ENCODE results near the gene DNAH11.
"Not testable (repeated sequence)": the region's sequence is repeated elsewhere in the genome, so short reads cannot be mapped to it uniquely, and the experiment has no call there.

The DNAH11 gene

DNA sequence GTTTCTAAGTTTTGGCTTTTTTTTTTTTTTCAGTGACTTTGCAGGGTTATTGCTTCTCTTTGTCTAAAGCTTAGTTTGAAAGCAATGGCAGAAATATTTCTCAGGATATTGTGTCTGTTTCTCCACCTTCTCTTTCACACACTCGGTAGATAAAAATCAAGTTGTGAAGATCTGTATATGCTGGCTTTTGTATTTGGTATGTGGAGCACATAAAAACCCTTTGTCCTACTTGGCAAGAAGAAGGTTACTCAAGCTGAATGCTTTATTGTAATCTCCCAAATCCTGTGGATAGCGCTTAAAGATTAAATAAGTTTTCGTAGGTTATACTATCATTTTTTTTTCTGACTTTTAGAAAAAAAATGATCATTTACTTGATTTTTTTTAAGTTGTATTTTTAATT, 230.5 kb downstream of the DNAH11 start:
- DNase-seq (ENCODE audit: low read depth): no peak

DNA sequence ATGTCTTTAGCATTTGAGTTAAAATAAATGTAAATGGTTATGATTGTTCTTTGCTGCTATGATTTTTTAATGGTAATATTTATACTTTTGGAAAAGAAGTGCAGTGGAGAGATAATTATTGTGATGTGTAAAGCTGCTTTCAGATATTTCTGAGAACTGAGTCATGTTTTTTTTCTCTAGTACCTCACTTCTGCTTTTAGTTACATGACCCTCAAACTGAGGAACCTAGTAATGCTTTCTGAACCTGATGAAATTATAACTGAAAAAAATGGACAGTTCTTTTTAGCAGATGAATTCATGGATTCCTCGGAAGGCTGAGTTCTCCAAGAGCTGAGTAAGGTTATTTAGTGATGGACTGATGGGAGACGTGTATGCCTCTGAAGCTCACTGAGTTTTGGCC, 235.1 kb downstream of the DNAH11 start:
- DNase-seq (ENCODE audit: low read depth): no peak

DNA sequence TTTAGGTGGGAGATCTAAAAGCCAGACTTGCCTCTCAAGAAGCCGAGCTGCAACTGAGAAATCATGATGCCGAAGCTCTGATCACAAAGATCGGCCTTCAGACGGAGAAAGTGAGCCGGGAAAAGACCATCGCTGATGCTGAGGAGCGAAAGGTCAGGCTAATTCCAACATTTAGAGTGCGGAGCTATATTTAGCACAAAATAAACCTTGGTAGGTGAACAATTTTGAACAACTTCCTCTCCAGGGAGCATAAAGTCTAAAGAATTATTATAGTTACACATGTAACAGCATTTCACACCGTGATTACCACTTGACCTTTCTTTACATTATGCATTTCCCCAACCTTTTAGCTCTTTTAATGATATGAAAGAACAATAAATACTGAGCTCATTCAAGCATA, 236.1 kb downstream of the DNAH11 start:
- DNase-seq (ENCODE audit: low read depth): no peak

DNA sequence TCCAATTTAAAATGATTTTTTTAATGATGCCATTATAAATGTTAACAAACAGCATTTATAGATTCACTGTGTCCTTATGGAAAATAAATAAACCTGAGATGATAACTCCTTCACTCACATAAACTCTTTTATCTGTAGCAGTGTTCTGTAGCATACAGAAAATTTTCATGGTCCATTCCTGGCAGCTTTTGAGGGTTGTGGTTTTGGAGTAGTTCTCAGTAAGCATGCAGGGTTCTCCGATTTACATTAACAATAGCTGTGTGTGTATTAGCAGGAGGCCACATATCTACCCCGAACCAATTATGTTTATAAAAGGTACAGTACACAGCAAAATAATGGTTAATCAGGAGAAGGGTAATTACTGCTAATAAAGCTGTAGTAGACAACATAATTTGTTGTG, 240.2 kb downstream of the DNAH11 start:
- DNase-seq (ENCODE audit: low read depth): no peak

DNA sequence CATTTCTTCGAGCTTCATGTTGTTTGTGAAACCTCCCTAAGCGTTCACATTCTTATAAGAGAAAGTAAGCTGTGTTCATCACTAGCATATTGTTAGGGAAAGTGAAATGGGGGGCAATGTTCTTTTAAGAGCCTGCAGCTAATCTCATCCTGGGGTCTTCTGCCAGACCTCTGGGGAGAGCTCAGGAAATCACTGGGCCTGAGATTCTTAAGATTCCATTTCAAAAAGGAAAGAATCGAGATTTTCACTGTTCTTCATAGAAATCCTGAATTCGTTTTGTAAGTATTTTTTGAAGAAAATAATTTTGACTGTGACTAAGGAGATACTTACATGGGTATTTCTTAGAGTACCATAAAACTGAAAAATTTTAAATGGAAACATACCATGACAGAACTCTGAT, 242.2 kb downstream of the DNAH11 start:
- DNase-seq (ENCODE audit: low read depth): no peak

DNA sequence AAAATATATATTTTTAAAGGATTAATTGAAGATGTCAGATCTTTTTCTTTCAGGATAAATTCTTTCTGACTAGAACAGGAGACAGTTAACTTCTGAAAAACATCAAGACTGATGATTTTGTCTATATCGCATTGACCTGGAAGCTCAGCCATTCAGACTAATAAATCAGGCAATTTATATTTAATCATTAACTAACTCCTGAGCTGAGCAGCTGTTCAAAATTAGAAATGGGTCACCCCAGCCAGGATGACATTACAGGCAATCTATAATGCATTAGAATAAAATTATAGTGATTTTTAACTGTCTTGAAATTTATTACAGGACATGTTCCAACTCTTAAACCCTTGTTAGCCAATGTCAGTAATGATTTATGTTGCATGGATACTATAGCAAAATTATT, 263.0 kb downstream of the DNAH11 start:
- no peak for DNase-seq (ENCODE audit: low read depth)

DNA sequence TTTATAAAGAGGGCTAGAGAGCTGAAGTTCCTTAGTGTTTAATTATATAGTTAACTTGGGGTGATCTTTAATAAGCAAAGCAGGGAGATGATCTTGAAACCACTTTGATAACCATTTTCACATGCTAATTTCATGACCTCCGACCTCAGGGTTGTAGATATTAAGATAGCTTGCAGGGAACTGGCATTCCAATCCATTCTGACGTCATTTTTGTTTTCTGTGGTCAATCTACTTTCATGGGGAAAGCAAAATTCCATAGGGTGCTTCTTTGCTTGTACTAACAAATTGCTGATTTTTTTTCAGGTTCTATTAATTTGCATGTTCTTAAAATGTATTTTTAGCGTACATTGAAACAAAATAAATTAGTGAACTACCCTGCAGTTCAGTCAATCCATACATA, 263.5 kb downstream of the DNAH11 start:
- DNase-seq (ENCODE audit: low read depth): no peak

DNA sequence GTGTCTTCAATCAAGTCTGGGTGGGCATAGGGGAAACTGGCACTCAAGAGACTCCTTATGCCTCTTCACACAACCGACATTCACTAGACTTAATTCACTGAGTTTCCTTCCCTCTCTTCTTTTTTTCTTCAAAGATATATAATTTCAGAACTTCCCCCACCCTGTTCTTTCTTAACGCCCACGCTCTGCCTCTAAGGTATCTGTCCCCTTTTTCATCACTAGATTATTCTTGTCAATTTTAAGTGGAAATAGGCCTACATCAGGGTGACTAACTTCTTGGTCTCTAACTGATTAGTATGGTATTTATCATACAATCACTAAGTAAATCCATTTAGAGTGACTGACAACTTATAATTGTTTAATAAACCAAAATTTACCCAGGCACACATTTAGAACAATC, 276.2 kb downstream of the DNAH11 start:
- DNase-seq (ENCODE audit: low read depth): no peak

DNA sequence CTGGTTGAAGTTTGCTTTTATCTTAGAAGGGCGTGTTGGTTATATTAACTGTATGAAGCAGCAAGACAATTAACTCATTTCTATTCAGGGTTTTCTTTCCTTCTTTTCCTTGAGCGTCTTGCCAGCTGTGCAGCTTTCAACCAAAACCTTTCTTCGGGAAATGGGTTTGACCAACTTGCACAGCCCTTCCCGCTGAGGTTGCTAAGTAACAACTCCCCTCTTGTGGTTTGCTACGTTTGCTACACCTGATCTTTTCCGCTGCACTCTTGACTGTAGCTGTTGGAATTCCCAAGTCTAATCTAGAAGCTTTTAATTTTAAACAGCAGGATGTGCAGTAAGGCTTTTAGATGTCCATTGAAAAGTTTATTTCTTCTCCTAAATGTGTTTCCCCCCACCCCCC, 286.0 kb downstream of the DNAH11 start:
- no peak for DNase-seq (ENCODE audit: low read depth)

DNA sequence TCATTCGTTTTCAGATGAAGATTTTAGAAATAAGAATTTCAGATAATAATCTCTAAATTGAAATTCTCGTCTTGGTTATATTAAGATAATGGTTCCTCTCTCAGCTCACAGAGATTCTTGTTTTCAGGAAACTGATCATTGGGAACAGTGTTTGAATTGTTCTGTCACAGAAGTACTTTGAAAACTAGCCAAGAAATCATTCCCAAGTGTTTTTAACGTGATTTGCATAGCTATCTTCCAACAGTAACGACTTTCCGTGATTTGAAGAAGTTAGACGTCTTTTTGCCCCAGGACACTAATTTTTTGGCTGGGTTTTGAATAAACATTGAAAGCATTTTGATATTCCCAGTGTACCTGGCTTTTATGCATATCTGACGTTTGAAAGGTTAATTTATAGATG, 286.9 kb downstream of the DNAH11 start:
- no peak for DNase-seq (ENCODE audit: low read depth)

DNA sequence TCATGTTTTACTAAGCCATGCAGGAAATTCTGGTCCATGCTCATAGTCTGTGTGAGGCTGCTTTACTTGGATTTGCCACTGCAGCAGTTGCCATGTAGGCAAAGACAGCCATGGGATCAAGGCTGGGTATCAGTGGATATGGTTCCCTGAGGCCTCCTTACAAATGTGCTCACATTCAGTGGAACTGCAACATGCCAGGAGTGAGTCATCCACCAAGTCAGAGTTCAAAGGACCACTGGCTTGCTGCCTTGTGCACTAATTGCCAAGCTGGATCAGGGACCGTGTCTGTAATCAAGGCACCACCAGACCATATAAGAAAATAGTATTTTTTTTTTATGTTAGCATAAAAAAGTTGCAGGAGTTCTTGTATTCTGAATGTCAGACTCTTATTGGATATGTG, 301.9 kb downstream of the DNAH11 start:
- no peak for DNase-seq (ENCODE audit: low read depth)

DNA sequence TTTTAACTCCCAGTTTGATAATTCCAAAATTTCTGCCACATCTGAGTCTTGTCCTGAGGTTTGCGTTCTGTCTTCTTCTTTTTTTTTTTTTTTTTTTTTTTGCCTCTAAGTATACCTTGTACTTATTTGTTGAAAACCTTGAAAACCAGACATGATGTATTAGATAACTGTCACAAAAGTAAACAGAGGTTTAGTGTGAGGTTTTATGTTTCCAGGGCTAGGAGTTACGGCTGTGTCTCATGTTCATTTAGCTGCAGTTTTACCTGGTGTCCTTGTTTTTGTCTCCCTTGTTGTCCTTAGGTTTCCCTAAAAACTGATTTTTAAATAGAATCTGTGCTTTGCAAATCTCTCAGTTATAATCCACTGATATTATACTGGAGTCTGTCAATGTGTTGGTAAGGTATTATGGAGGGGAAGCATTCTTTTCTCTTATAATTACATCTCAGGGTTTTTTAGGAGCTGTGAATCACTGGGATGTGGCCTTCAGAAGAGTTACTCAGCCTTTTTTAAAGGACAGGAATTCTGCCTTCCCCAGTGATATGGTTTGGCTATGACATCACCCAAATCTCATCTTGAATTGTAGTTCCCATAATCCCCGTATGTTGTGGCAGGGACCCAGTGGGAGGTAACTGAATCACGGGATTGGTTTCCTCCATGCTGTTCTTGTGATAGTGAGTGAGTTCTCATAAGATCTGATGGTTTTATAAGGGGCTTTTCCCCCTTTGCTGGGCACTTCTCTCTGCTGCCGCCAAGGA, 307.9 kb downstream of the DNAH11 start:
- DNase-seq (ENCODE audit: low read depth): no peak

DNA sequence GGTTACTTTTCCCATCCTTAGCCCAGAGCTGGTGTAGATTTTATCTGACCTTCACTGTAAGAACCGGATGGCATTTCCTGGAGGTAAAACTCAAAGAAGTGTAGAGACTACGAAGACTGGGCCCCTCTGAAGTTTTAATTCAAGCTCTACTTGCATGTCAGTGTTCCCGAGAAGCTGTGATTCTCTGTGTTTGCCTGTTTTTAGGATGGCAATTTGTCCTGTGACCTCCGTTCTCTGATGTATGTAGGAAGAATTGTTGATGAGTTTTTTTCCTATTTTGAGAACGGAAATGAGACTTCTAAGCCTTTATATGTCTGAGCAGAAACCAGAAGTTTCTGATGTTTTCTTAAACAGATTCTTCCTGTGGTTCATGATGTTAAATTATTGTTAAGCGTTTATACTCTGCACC, 308.7 kb downstream of the DNAH11 start:
- no peak for DNase-seq (ENCODE audit: low read depth)

DNA sequence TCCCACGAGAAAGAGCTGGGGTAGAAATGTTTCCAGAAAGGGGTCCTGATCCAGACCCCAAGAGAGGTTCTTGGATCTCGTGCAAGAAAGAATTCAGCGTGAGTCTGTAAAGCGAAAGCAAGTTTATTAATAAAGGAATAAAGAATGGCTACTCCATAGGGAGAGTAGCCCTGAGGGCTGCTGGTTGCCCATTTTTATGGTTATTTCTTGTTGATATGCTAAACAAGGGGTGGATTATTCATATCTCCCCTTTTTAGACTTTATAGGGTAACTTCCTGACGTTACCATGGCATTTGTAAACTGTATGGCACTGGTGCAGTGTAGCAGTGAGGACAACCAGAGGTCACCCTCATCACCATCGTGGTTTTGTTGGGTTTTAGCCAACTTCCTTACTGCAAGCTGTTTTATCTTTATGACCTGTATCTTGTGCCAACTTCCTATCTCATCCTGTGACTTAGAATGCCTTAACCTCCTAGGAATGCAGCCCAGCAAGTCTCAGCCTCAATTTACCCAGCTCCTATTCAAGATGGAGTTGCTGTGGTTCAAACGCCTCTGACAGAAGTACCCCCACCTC, 322.9 kb downstream of the DNAH11 start:
- DNase-seq (ENCODE audit: low read depth): not testable (repeated sequence)

DNA sequence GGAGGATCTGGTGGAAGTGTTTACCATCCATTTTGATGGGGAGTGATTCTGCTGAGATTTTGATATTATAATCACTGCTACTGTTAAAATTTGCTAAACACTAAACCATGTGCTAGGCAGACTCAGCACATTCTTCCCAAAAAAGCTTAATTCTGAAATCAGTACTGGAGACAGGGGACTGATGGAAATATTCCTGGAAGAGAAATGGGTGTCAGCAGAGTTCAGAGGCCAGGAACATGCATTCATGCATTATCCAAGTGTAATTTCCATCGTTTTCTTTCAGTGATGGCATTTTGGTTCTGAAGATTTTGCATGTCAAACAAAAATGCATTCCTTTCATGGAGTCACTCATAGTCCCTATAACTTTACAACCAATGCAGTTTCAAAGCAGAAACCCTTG, 323.9 kb downstream of the DNAH11 start:
- DNase-seq (ENCODE audit: low read depth): no peak

DNA sequence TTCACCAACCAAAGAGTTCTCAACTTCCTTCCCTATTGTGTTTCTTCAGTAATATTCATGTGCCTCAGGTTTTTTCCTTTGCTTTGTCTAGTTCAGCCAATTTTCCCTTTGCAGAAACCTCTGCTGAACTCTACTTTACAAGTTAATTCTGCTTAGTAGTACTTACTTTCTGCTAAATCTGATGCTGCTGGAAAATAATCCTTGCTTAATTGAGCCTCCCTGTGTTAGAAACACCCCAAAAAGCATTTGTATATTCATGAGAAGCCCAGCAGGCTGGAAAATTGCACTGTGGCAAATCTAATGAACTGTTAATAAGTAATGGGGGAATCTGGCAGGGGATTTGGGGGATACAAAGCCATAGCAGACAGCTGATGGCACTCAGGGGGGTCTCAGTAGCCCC, 324.4 kb downstream of the DNAH11 start:
- no peak for DNase-seq (ENCODE audit: low read depth)

DNA sequence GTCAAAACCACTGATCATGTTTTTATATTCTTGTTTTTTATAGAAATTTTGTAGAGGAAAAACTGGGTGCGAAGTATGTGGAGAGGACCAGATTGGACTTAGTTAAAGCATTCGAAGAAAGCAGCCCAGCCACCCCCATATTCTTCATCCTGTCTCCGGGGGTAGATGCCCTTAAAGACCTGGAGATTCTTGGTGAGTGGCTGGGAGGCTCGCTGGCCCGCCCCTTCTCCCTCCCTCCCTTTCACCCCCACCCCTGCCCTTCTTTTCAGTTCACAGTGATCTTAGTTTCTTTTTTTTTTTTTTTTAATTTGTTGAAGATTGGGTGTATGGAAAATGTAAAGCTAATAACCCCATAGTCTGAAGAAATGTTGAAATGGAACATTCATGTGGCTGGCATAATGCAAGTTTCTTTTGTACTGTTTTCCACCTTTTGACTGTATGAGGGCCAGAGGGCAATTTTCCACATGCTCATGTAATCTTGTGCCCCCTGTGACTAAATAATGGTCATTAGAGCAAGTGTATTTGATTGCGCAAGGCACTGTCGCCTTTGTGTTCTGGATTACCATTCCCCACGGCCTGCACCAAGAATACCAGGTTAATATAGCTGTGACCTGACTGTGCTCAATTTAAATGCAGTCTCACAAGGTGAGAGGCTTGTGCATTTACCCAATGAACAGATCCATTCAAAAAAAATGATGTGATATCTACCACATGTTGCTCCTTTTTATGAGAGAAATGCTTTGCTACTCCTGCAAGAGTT, 325.2 kb downstream of the DNAH11 start:
- DNase-seq (ENCODE audit: low read depth): no peak

DNA sequence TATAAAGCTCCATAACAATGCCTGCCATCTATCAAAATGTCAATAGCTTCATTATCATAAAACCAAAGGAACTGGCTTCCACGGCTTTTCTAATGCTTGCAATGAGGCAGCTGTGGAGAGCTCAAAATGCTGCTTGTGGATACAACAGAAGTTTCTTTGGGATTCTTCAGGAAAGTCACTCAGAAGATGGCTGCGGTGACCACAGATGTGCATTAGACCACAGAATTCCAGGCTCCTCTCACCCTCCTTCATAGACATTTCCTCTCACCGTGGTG, 325.7 kb downstream of the DNAH11 start:
- no peak for DNase-seq (ENCODE audit: low read depth)

DNA sequence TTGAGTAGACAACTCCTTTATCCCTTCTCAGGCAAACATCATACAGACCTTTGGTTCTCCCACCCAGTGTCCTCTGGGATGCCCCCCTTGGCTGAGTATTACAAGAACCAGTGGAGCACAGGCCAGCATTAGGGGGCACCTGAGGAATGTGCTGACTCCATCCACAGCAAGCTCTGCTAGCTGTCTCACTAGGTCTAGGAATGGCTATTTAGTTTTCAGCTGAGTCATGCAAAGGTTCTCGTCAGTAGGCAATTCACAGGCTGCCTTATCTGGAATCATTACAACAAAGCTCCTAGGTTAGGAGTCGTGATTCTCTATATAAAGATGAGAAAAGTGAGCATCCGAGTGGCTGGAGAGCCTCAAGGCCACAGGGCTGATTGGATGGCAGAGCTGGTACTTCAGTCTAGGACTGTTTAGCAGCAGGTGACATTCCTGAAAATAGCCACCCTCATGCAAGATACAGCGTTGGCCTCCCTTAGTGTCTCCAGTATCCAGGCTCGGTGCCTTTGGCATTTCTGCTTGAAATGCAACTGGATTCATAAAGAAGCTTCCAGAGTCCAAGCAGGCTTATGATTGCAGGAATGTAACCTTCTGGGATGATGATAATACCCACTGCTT, 327.1 kb downstream of the DNAH11 start:
- DNase-seq (ENCODE audit: low read depth): no peak

DNA sequence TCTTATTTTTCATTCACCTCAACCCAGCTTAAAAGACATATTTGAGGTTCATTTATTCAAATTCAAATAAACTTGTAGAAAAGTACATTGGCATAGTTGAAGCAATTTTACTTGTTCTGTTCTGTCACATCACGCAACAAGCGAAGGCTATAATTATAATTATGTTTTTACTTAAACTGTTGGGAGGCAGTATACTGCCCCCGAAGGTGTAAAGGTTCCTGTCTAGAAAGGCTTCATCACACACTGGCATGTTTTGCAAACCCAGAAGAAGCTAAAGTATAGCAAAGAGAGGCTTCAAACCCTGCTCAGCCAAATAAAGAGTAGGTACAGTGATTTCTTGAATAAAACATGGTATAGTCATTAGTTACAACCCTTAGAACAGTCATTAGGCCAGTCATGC, 340.2 kb downstream of the DNAH11 start:
- DNase-seq (ENCODE audit: low read depth): no peak

DNA sequence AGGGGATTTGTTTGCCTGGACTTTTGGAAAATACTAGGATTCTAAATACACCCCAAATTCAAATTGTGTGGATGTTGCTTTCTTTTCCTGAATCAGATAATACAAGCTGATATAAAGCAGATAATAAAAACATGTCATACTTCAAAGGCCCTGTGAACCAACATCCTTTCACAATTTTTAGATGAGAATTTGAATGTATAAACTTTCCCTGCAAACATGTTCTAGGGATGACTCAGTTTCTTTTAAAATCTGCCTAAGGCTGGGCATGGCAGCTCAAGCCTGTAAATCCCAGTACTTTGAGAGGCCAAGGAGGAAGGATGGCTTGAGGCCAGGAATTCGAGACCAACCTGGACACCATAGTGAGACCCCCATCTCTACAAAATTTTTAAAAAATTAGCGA, 340.7 kb downstream of the DNAH11 start:
- not testable (repeated sequence) for DNase-seq (ENCODE audit: low read depth)

DNA sequence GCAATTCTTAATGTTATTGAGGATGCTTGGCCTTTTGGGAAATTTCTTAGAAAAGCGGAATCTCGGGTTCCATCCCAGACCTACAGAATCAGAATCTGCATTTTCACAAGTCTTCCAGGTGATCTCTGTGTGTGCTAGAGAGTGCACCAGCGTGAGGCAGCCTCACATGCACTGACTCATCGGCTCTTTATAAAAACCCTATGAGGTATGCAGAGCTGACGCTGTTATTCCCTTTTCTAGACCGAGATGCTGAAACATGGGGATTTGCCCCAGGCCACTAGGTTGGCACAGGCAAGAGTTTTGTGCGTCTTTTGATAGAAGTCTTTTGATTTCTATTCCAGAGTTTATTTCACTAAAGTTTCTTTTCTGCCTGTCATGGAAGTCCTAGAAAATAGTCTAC, 341.7 kb downstream of the DNAH11 start:
- DNase-seq (ENCODE audit: low read depth): no peak

DNA sequence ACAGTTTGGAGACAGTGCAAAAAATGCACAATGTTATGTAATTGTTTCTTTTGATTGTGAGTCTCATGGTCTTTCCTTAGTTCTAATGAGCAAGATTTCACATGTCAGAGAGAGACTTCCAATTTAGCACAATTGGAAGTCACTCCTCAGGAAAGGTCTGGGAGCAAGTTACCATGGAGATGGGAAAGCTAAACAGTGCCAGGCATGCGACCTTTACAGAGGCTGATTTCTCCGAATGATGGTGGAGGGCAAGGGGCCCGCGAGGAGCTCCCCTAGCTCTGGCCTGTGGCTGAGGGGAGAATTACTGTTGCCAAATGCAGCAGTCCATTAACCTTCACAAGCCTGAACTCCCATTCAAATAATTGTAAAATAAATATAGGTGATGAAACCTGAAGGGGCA, 343.6 kb downstream of the DNAH11 start:
- DNase-seq (ENCODE audit: low read depth): no peak
